Uterus (tissue), 4 donors: ENCODE measurements around the gene NLE1. TPM values are rescaled to one million over a fixed set of nuclear protein-coding genes. Genes with fewer than 3 reads are reported as not detected.

Source experiments
- DNase-seq, 2 donors: peaks; one replicate each; pipeline ENCODE4 v3.0.0-alpha.2; 2019 to 2020
- H3K27ac ChIP-seq, 2 donors: fragments of 200-600 bp; sonication (generic); 1 replicate in 1 of 2; 2 replicates in 1 of 2; pipeline ENCODE4 v1.5.1; 2016 to 2018
- H3K27me3 ChIP-seq, 2 donors: fragments of 200-600 bp; sonication (generic); one replicate each; pipeline ENCODE4 v1.5.1; 2018 to 2019; ENCODE audit warnings: control low read depth in 1 of 2
- H3K36me3 ChIP-seq, 2 donors: fragments of 200-600 bp; sonication (generic); one replicate each; pipeline ENCODE4 v1.5.1; 2019; ENCODE audit warnings: control low read depth in 1 of 2
- H3K4me1 ChIP-seq, 2 donors: fragments of 200-600 bp; sonication (generic); one replicate each; pipeline ENCODE4 v1.5.1; 2018 to 2019; ENCODE audit warnings: control low read depth in 1 of 2
- H3K4me3 ChIP-seq, 2 donors: fragments of 200-600 bp; sonication (generic); 1 replicate in 1 of 2; 2 replicates in 1 of 2; pipeline ENCODE4 v1.5.1; 2018 to 2019; ENCODE audit warnings: mild to moderate bottlenecking in 1 of 2
- H3K9me3 ChIP-seq, 2 donors: fragments of 200-600 bp; sonication (generic); one replicate each; pipeline ENCODE4 v1.5.1; 2019; ENCODE audit warnings: control low read depth in 1 of 2
- POLR2A ChIP-seq, 2 donors: fragments of 450-650 bp; IDR thresholded peaks; one replicate each; pipeline ENCODE4 v1.6.1; 2016; ENCODE audit warnings: antibody characterized with exemption in 2 of 2, mild to moderate bottlenecking in 1 of 2, moderate library complexity in 1 of 2
- intact Hi-C: fragments of 100-400 bp; cut with DNase I; formaldehyde crosslinking; loops from one replicate; pipeline ENCODE4 v1.15.1; 2023; ENCODE audit warnings: low total_unique reads
- total RNA-seq, 4 donors: library from RNA; depleted of rRNA in 3 of 4; stranded (reverse); fragments of >200 nt in 3 of 4; gene quantifications; one replicate each; pipeline versions ENCODE4 v1.1.0 to v1.2.4, GENCODE V29; 2014 to 2023
- TF ChIP-seq, protein P1 (sequence below), 4 experiments: fragments of 200-600 bp in 2 of 4; fragments of 450-650 bp in 2 of 4; sonication (generic) in 2 of 4; IDR thresholded peaks; one replicate each; pipeline ENCODE4 v1.5.1; 2016 to 2019; ENCODE audit warnings: antibody characterized with exemption in 4 of 4, mild to moderate bottlenecking in 2 of 4, moderate library complexity in 1 of 4
- donor health status: DM: yes; HTN: yes; CAD: no.

The NLE1 gene
- total RNA-seq, 4 donors from 2014 or later = 3.6 to 30.0 (median 19.7) TPM

DNA sequence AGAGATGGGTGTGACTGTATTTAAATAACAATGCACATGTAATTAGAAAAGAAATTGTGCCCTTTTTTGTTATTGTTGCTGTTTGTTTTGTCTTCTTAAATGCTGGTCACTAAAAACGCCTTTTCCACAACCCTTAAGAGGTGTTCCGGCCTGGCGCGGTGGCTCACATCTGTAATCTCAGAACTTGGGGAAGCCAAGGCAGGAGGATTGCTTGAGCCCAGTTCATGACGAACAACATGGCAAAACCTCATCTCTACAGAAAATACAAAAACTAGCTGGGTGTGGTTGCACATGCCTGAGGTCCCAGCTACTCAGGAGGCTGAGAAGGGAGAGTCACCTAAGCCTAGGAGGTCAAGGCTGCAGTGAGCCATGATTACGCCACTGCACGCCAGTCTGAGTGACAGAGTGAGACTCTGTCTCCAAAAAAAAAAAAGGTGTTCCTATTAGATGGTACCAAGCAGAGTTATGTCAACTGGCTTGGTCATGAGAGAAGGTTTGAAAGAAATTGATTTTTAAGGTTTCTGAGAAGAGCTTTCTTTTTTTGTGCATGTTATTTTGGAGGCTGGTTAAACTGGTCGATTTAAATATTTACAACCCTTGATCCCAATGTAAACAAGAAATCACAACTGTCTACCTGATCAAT is 55.1 kb downstream of the NLE1 start:
- Histone ChIP-seq H3K4me1 (peaks cover 0 to 5% of the 10 kb centered on the region in 2 donors), H3K4me3 (no peak overlapping the region), H3K27me3 (no peaks in the 10 kb centered on the region), H3K27ac (no peak overlapping the region), H3K9me3 (no peaks in the 10 kb centered on the region), H3K36me3 (no peaks in the 10 kb centered on the region)
- intact Hi-C loops = no loop called here
- no peak for DNase-seq
- TF ChIP-seq, protein P1, sequence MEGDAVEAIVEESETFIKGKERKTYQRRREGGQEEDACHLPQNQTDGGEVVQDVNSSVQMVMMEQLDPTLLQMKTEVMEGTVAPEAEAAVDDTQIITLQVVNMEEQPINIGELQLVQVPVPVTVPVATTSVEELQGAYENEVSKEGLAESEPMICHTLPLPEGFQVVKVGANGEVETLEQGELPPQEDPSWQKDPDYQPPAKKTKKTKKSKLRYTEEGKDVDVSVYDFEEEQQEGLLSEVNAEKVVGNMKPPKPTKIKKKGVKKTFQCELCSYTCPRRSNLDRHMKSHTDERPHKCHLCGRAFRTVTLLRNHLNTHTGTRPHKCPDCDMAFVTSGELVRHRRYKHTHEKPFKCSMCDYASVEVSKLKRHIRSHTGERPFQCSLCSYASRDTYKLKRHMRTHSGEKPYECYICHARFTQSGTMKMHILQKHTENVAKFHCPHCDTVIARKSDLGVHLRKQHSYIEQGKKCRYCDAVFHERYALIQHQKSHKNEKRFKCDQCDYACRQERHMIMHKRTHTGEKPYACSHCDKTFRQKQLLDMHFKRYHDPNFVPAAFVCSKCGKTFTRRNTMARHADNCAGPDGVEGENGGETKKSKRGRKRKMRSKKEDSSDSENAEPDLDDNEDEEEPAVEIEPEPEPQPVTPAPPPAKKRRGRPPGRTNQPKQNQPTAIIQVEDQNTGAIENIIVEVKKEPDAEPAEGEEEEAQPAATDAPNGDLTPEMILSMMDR (IDR thresholded peaks at IDR 0.05) = no peak
- TF ChIP-seq POLR2A (IDR thresholded peaks at IDR 0.05) = no peak

DNA sequence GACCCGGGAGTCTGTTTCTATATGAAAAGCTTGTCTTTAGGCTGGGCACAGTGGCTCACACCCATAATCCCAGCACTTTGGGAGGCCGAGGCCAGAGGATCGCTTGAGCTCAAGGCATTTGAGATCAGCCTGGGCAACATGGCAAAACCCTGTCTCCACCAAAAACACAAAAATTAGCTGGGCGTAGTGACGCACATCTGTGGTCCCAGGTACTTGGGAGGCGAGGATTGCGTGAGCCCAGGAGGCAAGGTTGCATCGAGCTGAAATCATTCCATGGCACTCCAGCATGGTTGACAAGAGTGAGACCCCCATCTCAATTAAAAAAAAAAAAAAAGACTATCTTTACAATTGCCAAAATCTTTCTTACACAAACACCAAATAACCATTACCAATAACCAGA is 55.9 kb downstream of the NLE1 start:
- H3K27ac ChIP-seq = no peak overlapping the region
- TF ChIP-seq POLR2A (IDR thresholded peaks at IDR 0.05) = no peak
- TF ChIP-seq, protein P1 (IDR thresholded peaks at IDR 0.05) = no peak
- intact Hi-C loops = no loop called here
- no peaks in the 10 kb centered on the region for H3K36me3 ChIP-seq
- no peak overlapping the region for H3K4me3 ChIP-seq
- H3K4me1 ChIP-seq = peaks cover 0 to 5% of the 10 kb centered on the region in 2 donors
- DNase-seq = no peak
- no peaks in the 10 kb centered on the region for H3K27me3 ChIP-seq
- no peaks in the 10 kb centered on the region for H3K9me3 ChIP-seq

DNA sequence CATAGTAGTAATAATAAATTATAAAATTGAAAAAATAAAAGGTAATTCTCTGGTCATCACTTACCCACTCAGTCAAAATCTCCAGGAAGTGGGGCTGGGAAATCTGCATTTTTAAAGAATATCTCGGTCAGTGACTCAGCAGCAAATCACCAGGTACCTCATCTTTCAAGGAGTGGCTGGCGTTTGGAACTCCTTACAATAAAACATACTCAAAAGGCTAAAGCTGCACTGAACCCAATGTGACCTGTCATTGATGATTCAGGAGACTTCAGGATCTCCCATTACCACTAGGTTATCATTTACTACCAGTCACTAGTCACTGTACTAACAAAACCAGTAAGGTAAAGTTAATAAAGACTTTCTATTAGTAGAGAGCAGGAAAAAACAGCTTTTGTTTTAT is 57.1 kb downstream of the NLE1 start:
- Histone ChIP-seq H3K27ac (no peak overlapping the region), H3K9me3 (no peaks in the 10 kb centered on the region), H3K27me3 (no peaks in the 10 kb centered on the region), H3K36me3 (no peaks in the 10 kb centered on the region), H3K4me3 (no peak overlapping the region), H3K4me1 (peaks cover 0 to 9% of the 10 kb centered on the region in 2 donors)
- TF ChIP-seq, protein P1 (IDR thresholded peaks at IDR 0.05) = no peak
- no peak for TF ChIP-seq POLR2A (IDR thresholded peaks at IDR 0.05)
- intact Hi-C loops = no loop called here
- no peak for DNase-seq

DNA sequence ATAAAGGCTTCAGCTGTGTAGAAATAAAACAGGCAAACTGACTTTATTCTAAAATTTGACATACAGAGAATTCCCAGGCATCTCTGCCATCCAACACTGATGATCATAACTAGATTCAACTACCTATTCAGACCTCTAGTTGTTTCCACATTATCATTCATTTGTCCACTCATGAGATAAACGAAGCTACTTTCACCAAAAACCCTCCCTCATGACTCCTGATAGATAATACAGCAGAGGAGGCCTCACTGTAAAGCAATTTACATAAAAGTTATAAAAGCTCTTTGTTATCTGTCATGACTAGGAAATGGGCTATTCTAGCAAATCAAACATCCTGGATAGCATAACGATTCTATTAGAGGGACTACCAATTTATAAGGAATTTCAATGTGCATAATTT is 59.0 kb downstream of the NLE1 start:
- H3K27ac ChIP-seq = no peak overlapping the region
- no peaks in the 10 kb centered on the region for H3K9me3 ChIP-seq
- peaks cover 0 to 9% of the 10 kb centered on the region in 2 donors for H3K4me1 ChIP-seq
- H3K36me3 ChIP-seq = no peaks in the 10 kb centered on the region
- no peak for DNase-seq
- no peak overlapping the region for H3K4me3 ChIP-seq
- no peaks in the 10 kb centered on the region for H3K27me3 ChIP-seq
- intact Hi-C loops = no loop called here
- TF ChIP-seq, protein P1 (IDR thresholded peaks at IDR 0.05) = no peak
- no peak for TF ChIP-seq POLR2A (IDR thresholded peaks at IDR 0.05)

DNA sequence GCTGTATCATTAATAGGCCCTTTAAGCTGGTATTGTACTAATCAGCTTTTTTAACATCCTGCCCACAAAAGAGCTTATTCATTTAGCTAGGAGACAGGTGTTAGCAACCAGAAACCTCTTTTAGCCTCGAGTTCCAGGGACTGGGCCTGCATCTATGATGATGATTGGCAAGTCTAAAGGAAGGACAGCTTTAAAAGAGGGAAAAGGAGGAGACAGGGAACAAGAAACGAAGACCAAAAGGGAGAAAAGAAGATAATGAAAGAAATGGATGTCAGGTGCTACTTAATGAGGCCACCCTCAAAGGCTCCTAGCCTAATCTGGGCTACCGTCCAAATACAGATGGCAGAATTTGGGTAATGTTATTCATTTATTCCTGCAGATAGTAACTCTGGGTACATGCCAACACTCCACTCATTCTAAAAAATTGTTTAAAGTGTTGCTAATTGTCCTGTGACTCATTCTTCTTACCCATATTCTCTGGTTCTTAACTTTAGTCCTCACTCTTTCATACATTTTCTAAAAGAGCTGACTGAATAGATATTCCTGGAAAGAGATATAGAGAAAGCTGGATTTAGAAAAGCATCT is 59.9 kb downstream of the NLE1 start:
- no peaks in the 10 kb centered on the region for H3K27me3 ChIP-seq
- peaks cover 0 to 4% of the 10 kb centered on the region in 2 donors for H3K4me1 ChIP-seq
- intact Hi-C loops = no loop called here
- H3K9me3 ChIP-seq = no peaks in the 10 kb centered on the region
- no peak for TF ChIP-seq POLR2A (IDR thresholded peaks at IDR 0.05)
- TF ChIP-seq, protein P1 (IDR thresholded peaks at IDR 0.05) = no peak
- no peaks in the 10 kb centered on the region for H3K36me3 ChIP-seq
- no peak overlapping the region for H3K27ac ChIP-seq
- DNase-seq = no peak
- no peak overlapping the region for H3K4me3 ChIP-seq
